OCI-LY1 (cell line): ENCODE results near the gene P3H2.

Experiments used
- H2AFZ ChIP-seq: fragments of 200-600 bp; sonication (generic), shearing (Covaris generic); 2 replicates; pipeline ENCODE4 v1.6.0; 2014; ENCODE audit warnings: antibody characterized with exemption, mild to moderate bottlenecking, low read length
- H3F3A ChIP-seq: fragments of 200-600 bp; sonication (generic), shearing (Covaris generic); 2 replicates; pipeline ENCODE4 v1.6.0; 2014; ENCODE audit warnings: mild to moderate bottlenecking, antibody characterized with exemption, low read length, moderate library complexity; ENCODE audit not compliant: insufficient read depth
- H3K27ac ChIP-seq: fragments of 200-600 bp; sonication (generic); 2 replicates; pipeline ENCODE4 v1.5.1; 2014; ENCODE audit warnings: low read length, mixed run types, mild to moderate bottlenecking, low read depth; ENCODE audit not compliant: poor library complexity, severe bottlenecking
- H3K27me3 ChIP-seq: fragments of 200-600 bp; sonication (generic); 2 replicates; pipeline ENCODE4 v1.6.0; 2014; ENCODE audit warnings: antibody characterized with exemption, mild to moderate bottlenecking, low read length, moderate library complexity; ENCODE audit not compliant: insufficient read depth
- H3K36me3 ChIP-seq: fragments of 200-600 bp; sonication (generic); 2 replicates; pipeline ENCODE4 v1.6.1; 2014; ENCODE audit warnings: mild to moderate bottlenecking, antibody characterized with exemption, low read length, moderate library complexity, mixed read lengths; ENCODE audit not compliant: insufficient read depth
- H3K4me1 ChIP-seq: fragments of 200-600 bp; sonication (generic); 2 replicates; pipeline ENCODE4 v1.5.1; 2014; ENCODE audit warnings: mild to moderate bottlenecking, low read length, moderate library complexity; ENCODE audit not compliant: insufficient read depth, severe bottlenecking
- H3K4me2 ChIP-seq: fragments of 200-600 bp; sonication (generic), shearing (Covaris generic); 2 replicates; pipeline ENCODE4 v1.6.1; 2014; ENCODE audit warnings: low read length
- H3K4me3 ChIP-seq: fragments of 200-600 bp; sonication (generic); 2 replicates; pipeline ENCODE4 v1.5.1; 2014; ENCODE audit warnings: low read length, low read depth, mild to moderate bottlenecking, mixed read lengths; ENCODE audit not compliant: poor library complexity, severe bottlenecking
- H3K79me2 ChIP-seq: fragments of 200-600 bp; shearing (Covaris generic); 2 replicates; pipeline ENCODE4 v1.6.1; 2016; ENCODE audit warnings: mixed run types, low read length, mixed read lengths; ENCODE audit not compliant: insufficient read depth
- H3K9ac ChIP-seq: fragments of 200-600 bp; sonication (generic), shearing (Covaris generic); 2 replicates; pipeline ENCODE4 v1.6.1; 2014; ENCODE audit warnings: mild to moderate bottlenecking, low read length, mixed read lengths
- H3K9me2 ChIP-seq: fragments of 200-600 bp; sonication (generic), shearing (Covaris generic); 2 replicates; pipeline ENCODE4 v1.6.1; 2014; ENCODE audit warnings: low read depth, mild to moderate bottlenecking, low read length, mixed read lengths
- H3K9me3 ChIP-seq: fragments of 200-600 bp; shearing (Covaris generic); 2 replicates; pipeline ENCODE4 v1.6.1; 2014; ENCODE audit warnings: low read length, mixed read lengths
- H4K20me1 ChIP-seq: fragments of 200-600 bp; sonication (generic), shearing (Covaris generic); 2 replicates; pipeline ENCODE4 v1.6.0; 2016; ENCODE audit warnings: mild to moderate bottlenecking, low read length; ENCODE audit not compliant: insufficient read depth
- EZH2 ChIP-seq: fragments of 200-600 bp; sonication (generic), shearing (Covaris generic); IDR thresholded peaks from 2 replicates; pipeline ENCODE4 v1.8.0; 2017; ENCODE audit warnings: borderline replicate concordance, mixed run types, mild to moderate bottlenecking, antibody characterized with exemption, low read length, moderate library complexity, mixed read lengths
- TF ChIP-seq, protein P1 (sequence below): fragments of 200-600 bp; sonication (generic), shearing (Covaris generic); IDR thresholded peaks from 2 replicates; pipeline ENCODE4 v1.5.1; 2017; ENCODE audit warnings: mild to moderate bottlenecking, antibody characterized with exemption, low read length, moderate library complexity, mixed read lengths

P3H2 gene

GRCh38 chr3:189908646-189909045 is 212.1 kb downstream of the P3H2 start:
- no peaks in the 10 kb centered on the region for H3K9me2 ChIP-seq
- no peak overlapping the region for H3K4me2 ChIP-seq
- no peaks in the 10 kb centered on the region for H3K4me1 ChIP-seq
- no peaks in the 10 kb centered on the region for H3K9me3 ChIP-seq
- H3K36me3 ChIP-seq = no peaks in the 10 kb centered on the region
- H3K79me2 ChIP-seq = no peaks in the 10 kb centered on the region
- TF ChIP-seq, protein P1, sequence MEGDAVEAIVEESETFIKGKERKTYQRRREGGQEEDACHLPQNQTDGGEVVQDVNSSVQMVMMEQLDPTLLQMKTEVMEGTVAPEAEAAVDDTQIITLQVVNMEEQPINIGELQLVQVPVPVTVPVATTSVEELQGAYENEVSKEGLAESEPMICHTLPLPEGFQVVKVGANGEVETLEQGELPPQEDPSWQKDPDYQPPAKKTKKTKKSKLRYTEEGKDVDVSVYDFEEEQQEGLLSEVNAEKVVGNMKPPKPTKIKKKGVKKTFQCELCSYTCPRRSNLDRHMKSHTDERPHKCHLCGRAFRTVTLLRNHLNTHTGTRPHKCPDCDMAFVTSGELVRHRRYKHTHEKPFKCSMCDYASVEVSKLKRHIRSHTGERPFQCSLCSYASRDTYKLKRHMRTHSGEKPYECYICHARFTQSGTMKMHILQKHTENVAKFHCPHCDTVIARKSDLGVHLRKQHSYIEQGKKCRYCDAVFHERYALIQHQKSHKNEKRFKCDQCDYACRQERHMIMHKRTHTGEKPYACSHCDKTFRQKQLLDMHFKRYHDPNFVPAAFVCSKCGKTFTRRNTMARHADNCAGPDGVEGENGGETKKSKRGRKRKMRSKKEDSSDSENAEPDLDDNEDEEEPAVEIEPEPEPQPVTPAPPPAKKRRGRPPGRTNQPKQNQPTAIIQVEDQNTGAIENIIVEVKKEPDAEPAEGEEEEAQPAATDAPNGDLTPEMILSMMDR = no peak
- TF ChIP-seq EZH2 = no peak
- no peaks in the 10 kb centered on the region for H3F3A ChIP-seq
- no peak overlapping the region for H3K4me3 ChIP-seq
- no peak overlapping the region for H2AFZ ChIP-seq
- no peaks in the 10 kb centered on the region for H3K27me3 ChIP-seq
- no peak overlapping the region for H3K27ac ChIP-seq
- no peak overlapping the region for H3K9ac ChIP-seq
- H4K20me1 ChIP-seq = no peaks in the 10 kb centered on the region

- TF ChIP-seq, protein P1 = no peak
- no peak for TF ChIP-seq EZH2
- no peak overlapping the region for H3K9ac ChIP-seq
- no peaks in the 10 kb centered on the region for H3K79me2 ChIP-seq
- no peak overlapping the region for H3K4me3 ChIP-seq
- H3K9me3 ChIP-seq = no peaks in the 10 kb centered on the region
- no peaks in the 10 kb centered on the region for H3K9me2 ChIP-seq
- H3K27ac ChIP-seq = no peak overlapping the region
- no peaks in the 10 kb centered on the region for H3K4me1 ChIP-seq
- H3K27me3 ChIP-seq = no peaks in the 10 kb centered on the region
- H3K4me2 ChIP-seq = no peak overlapping the region
- H4K20me1 ChIP-seq = no peaks in the 10 kb centered on the region
- H3K36me3 ChIP-seq = no peaks in the 10 kb centered on the region
- H3F3A ChIP-seq = no peaks in the 10 kb centered on the region
- H2AFZ ChIP-seq = no peak overlapping the region
Observed at GRCh38 chr3:189907803-189908202, 212.9 kb downstream of the P3H2 start.
